Brain pericyte (primary cell): ENCODE results near the gene TENT5A.
"Not testable (repeated sequence)": the region's sequence is repeated elsewhere in the genome, so short reads cannot be mapped to it uniquely, and the experiment has no call there.

Experiments used
- DNase-seq: peaks from one replicate; pipeline ENCODE4 v3.0.0-alpha.2; 2012; ENCODE audit warnings: low read depth, low spot score

TENT5A gene

GRCh38 chr6:81750681-81751387 is 1.6 kb downstream of the TENT5A start:
- DNase-seq = no peak

- DNase-seq = no peak
Measured at GRCh38 chr6:81750200-81750599, 2.3 kb downstream of the TENT5A start.

- no peak for DNase-seq
Measured at GRCh38 chr6:81749707-81750106, 2.8 kb downstream of the TENT5A start.

- DNase-seq = no peak
Measured at GRCh38 chr6:81748994-81749393, 3.5 kb downstream of the TENT5A start.

- DNase-seq = no peak
Measured at GRCh38 chr6:81747327-81747726, 5.2 kb downstream of the TENT5A start.

GRCh38 chr6:81744131-81744530 is 8.3 kb downstream of the TENT5A start:
- DNase-seq = no peak

- DNase-seq = no peak
Measured at GRCh38 chr6:81743649-81744048, 8.8 kb downstream of the TENT5A start.

DNA sequence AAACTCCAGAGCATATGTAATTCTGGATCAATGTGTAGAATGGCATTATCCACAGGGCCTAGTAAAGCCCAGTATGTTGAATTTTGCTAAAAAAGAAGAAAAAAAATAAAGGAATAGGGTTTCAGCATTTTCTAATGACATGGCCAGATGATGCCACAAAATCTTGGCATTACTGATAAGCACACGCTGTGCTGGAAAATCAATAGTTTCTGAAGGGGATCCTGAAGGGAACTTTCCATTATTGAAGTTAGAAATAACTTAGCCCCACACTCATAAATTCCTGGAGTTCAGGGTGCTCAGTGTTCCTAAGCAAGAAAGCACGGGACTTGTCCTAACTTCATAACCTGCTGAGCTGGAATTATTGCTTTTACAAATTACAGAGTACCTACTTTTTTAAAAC is 10.8 kb downstream of the TENT5A start:
- no peak for DNase-seq

- not testable (repeated sequence) for DNase-seq
Measured at GRCh38 chr6:81740591-81740990, 11.9 kb downstream of the TENT5A start.

GRCh38 chr6:81739230-81740195 is 13.0 kb downstream of the TENT5A start:
- no peak for DNase-seq

DNA sequence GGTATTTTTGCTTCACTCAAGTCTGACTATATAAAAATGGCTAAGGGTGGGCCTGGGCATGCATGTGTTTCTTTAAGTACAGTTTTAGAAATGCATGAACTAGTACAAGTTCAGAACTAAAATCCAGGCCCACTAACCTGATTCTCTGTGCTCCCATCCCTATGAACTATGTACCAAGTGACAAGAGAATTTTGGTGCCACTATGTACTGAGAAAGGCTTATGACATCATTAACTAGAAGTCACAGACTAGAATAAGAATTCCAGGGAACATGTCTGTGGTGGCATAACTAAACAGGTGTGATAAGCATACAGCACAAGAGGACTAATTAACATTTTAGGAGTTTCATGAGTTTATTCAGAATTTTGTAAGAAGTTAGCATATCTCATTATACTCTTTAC is 16.1 kb downstream of the TENT5A start:
- no peak for DNase-seq

DNA sequence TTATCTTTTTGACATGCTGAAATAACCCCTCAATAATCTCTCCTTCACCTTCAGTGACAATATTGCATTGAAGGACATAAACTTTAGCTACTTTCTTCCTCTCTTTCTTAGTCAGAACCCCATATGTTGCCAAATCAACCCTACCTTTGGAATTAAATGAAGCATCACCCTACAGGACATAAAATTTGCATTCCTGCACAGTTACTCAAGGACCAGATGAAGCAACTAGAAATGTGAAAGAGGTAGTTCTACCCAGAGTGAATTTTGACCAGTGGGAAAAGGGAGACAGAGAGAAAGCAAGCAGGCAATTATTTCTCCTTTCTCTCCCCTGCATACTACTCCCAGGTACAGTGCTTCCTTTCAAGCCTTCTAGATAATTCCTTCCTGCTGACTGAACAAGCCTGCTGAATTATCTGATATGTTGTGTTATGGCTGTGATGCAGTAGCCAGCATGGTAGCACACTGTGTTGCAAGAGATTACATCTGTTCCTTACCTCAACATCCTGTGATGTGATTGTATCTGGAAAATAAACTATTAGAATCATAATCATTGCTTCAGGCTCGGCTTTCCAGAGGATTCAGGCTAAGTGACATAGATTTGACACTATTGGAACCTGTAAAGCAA is 16.6 kb downstream of the TENT5A start:
- no peak for DNase-seq

GRCh38 chr6:81734500-81735150 is 17.9 kb downstream of the TENT5A start:
- no peak for DNase-seq

DNA sequence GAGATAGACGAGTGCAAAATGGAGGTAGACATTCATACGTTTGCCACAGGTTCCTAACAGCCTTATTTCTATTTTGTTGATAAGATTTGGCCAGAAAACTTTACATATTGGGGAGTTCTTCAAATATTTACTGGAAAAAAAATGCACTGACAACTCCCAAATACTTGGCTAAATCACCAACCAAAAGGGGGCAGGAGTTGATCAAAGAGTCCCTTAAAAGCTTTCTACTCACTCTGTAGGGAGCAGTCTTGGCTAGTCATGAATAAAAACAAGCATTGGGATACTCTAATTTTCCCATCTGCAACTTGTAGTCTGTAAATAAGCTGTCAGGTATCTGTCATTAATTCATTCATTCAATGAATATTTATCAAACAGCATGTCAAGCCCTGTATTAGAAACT is 18.4 kb downstream of the TENT5A start:
- DNase-seq = no peak

- DNase-seq = no peak
Measured at GRCh38 chr6:81731814-81732213, 20.7 kb downstream of the TENT5A start.

GRCh38 chr6:81727876-81728517 is 24.5 kb downstream of the TENT5A start:
- no peak for DNase-seq

DNA sequence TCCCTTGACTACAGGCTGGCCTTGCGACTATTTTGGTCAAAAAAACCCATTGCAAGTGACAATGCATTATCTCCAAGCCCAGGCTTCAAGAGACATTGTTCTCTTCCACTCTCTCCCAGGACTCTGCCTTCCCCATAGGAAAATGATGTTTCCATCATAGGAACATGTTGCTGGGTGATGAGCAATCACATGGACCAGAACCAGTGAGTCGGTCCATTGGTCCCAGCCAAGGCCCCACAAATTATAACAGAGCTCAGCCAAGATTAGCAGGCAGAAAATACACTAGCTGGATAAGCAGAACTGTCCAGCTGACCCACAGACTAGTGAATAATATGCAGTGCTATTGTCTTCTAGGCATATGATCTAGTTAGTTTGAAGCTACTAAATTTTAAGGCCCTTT is 27.4 kb downstream of the TENT5A start:
- DNase-seq = no peak

DNA sequence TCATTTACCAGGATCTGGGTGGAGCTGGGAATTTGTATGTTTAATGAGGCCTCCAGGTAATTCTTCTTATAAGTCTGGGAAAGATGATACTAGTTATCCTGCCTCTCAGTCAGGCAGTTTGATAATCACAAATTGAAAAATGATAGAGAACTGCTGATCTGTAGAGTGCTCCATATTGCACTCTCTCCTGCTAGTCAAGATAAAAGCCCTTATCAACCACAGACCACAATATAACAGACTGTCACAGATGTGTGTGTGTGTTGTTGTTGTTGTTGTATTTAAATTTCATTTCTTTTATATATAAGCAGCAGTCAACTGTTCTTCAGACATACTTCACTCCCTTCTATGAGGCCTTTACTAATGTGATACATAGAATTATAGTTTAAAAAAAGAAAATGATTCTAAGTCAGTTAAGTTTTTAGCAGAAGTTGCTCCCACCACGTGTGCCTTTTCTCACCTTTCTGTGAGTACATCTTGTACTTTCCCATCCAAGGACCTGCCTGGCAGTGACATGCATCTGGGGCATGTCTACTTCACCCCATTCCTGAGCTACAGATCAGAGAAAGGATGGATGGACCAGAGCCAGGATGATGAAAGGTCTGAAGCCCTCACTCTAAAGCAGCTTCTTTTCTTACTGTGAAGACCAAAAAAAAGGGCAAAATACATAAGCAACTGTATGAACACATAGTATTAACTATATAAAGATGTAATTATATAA is 29.8 kb downstream of the TENT5A start:
- DNase-seq = no peak

- no peak for DNase-seq
Measured at GRCh38 chr6:81720427-81720826, 32.1 kb downstream of the TENT5A start.

DNA sequence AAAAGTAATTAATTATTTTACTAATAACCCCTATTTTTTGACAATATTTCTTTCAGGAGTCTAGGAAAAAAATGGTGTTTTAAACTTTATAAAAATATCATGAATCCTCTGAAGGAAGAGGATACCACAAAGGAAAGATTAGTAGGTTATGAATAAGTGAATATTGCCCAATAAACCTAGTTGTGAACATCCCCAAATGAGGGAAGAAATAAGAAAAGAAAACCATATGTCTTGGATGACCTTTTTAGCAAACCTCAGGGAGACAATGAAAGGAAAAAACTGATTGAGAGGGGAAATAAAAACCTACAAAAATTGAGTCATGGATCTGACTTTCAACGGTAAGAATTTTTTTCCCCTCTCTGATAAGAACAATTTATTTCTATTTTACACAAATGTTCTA is 34.4 kb downstream of the TENT5A start:
- DNase-seq = no peak

DNA sequence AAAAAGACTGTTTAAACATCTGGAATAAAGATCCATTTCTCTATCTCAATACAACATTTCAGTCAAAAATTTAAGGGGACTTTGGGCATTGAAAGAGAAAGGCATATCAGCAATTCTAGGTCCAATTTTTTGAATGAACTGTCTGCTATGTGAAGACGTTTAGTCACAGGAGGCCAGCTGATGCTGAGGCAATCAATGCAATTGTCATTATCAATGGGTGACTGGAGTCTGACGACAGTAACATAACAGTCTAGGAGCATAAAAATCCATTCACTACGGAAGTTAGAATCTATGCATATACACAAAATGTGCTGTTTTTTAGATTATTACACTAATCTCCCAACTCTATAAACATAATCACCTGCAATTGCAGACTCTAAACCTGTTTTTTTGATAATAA is 37.8 kb downstream of the TENT5A start:
- DNase-seq = no peak
